ENCODE data around the gene FBXO5.

- TF ChIP-seq CTCF (IDR thresholded peaks at IDR 0.05) (no peak), POLR2A (IDR thresholded peaks at IDR 0.05) (no peak)
Observed at GRCh38 chr6:153012856-153013255, 30.0 kb upstream of the FBXO5 start.

Measured in right lobe of liver (tissue), 4 donors.